ENCODE data around the gene MAD2L1BP.

DNA sequence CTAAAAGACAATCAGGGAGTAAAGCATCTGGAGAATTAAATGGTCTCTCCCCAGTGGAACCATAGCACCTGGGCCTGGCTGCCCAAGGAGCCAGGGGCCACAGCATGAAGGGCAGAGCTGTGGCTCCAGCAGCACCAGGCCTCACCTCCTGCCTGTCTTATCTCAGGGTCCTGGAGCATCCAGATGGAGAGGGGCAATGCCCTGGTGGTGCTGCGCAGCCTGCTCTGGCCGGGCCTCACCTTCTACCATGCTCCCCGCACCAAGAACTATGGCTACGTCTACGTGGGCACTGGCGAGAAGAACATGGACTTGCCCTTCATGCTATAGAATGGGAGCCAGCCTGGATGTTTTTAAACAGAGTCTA, 35.0 kb downstream of the MAD2L1BP start:
- TF ChIP-seq SMC3 (IDR thresholded peaks at IDR 0.05; ENCODE audit: low read depth, low read length) (no peak), CTCF (conservative IDR thresholded peaks at IDR 0.05; ENCODE audit: low read depth, low read length) (no peak), POLR2A (IDR thresholded peaks at IDR 0.05; ENCODE audit: low read depth, low read length) (no peak), RFX5 (IDR thresholded peaks at IDR 0.05; ENCODE audit: low read depth, low read length) (no peak)

All from IMR-90 (cell line).